ENCODE data around the gene MCTP2. TPM values are rescaled to one million over a fixed set of nuclear protein-coding genes. Genes with fewer than 3 reads are reported as not detected.

MCTP2 gene
- total and polyA plus RNA-seq, 2 of the 8 experiments (the other 6 are each of a cell fraction or from before 2014, with no cell fraction given) = 3.4 to 4.5 TPM

DNA sequence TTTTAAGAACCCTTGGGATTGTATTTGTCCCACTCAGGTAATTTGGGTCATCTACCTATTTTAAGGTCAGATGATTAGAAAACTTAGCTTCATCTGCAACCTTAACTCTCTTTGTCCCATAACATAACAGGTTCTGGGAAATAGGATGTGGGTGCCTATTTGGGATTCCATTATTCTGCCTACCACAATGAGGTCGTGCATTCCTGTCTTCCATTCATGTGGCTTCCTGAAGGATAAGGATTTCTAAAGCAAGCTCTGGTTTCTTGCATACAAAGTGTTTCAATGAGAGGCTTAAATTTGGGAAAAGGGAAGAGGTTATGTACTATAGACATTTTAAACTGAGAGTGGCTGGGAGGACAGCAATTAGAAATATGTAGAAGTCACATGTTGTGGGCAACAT, 190.3 kb downstream of the MCTP2 start (continued):
- no peak for TF ChIP-seq RBBP5 (IDR thresholded peaks at IDR 0.05; ENCODE audit: borderline replicate concordance, low read depth, low read length)
- TF ChIP-seq NANOG (IDR thresholded peaks at IDR 0.05; ENCODE audit: insufficient read depth, low read depth, low read length, poor library complexity, severe bottlenecking) = no peak
- TF ChIP-seq PHF8 (conservative IDR thresholded peaks at IDR 0.05; ENCODE audit: low read depth, low read length) = no peak
- no peak for TF ChIP-seq RNF2 (IDR thresholded peaks at IDR 0.05; ENCODE audit: borderline replicate concordance, low read depth, low read length, missing control alignments, poor library complexity, severe bottlenecking)
- TF ChIP-seq NRF1 (IDR thresholded peaks at IDR 0.05; ENCODE audit: low read depth, low read length) = no peak
- no peak for TF ChIP-seq ASH2L (IDR thresholded peaks at IDR 0.05; ENCODE audit: low read length)
- TF ChIP-seq HDAC6 (IDR thresholded peaks at IDR 0.05; ENCODE audit: low read depth, low read length) = no peak
- TF ChIP-seq GTF2F1 (IDR thresholded peaks at IDR 0.05; ENCODE audit: borderline replicate concordance, low read depth, low read length) = no peak
